ENCODE results near the gene KRT12. TPM values are rescaled to one million over a fixed set of nuclear protein-coding genes. Genes with fewer than 3 reads are reported as not detected.

The KRT12 gene
- total RNA-seq, 8 experiments from 2014 or later = 0.21 to 2.7 (median 1.1) TPM; not detected in 2

GRCh38 chr17:40830085-40830776 is 36.8 kb downstream of the KRT12 start:
- ATAC-seq (replicated peaks in 6 of 8) = no peak
- in situ Hi-C loops (cut with MboI; ENCODE audit: low pct_unique_long_range_greater_than_20kb in 2 of 9, low sequenced_read_pairs in 9 of 9, unreplicated experiment in 9 of 9) = no loop called here
- WGBS, 10 experiments = 11 to 88% (median 77%) methylated on average over 1 to 2 of the region's 2 CpGs
- H3K27ac ChIP-seq = no peak overlapping the region
- no peaks in the 10 kb centered on the region for H3K4me1 ChIP-seq (replicated peaks in 1 of 2)
- H3K4me3 ChIP-seq = no peak overlapping the region

- ATAC-seq (replicated peaks in 6 of 8) = peak in 1 of 8 experiments; percentile 66
- in situ Hi-C loops (cut with MboI; ENCODE audit: low pct_unique_long_range_greater_than_20kb in 2 of 9, low sequenced_read_pairs in 9 of 9, unreplicated experiment in 9 of 9) = no loop called here
- Histone ChIP-seq H3K4me3 (no peak overlapping the region), H3K4me1 (replicated peaks in 1 of 2) (no peaks in the 10 kb centered on the region), H3K27ac (no peak overlapping the region)
- 58 to 100% (median 85%) methylated on average over 2 to 4 of the region's 4 CpGs for WGBS, 10 experiments
Observed at GRCh38 chr17:40828454-40829044, 38.5 kb downstream of the KRT12 start.

GRCh38 chr17:40827746-40828453 is 39.1 kb downstream of the KRT12 start:
- Histone ChIP-seq H3K4me3 (no peak overlapping the region), H3K4me1 (replicated peaks in 1 of 2) (no peaks in the 10 kb centered on the region), H3K27ac (no peak overlapping the region)
- peak in 4 of 8 experiments; percentile 30 to 100 (median 89) for ATAC-seq (replicated peaks in 6 of 8)
- WGBS, 10 experiments = 13 to 100% (median 84%) methylated on average over 1 to 7 of the region's 7 CpGs
- in situ Hi-C loops (cut with MboI; ENCODE audit: low pct_unique_long_range_greater_than_20kb in 2 of 9, low sequenced_read_pairs in 9 of 9, unreplicated experiment in 9 of 9) = no loop called here

GRCh38 chr17:40825599-40825998 is 41.4 kb downstream of the KRT12 start:
- no peak for ATAC-seq (replicated peaks in 6 of 8)
- in situ Hi-C loops (cut with MboI; ENCODE audit: low pct_unique_long_range_greater_than_20kb in 2 of 9, low sequenced_read_pairs in 9 of 9, unreplicated experiment in 9 of 9) = no loop called here
- Histone ChIP-seq H3K4me3 (no peak overlapping the region), H3K27ac (no peak overlapping the region), H3K4me1 (replicated peaks in 1 of 2) (peaks cover 0 to 5% of the 10 kb centered on the region in 2 donors)
- 67 to 100% (median 92%) methylated on average over 1 to 2 of the region's 2 CpGs; no CpG with 5 or more reads in 1 of the 10 experiments for WGBS, 10 experiments

GRCh38 chr17:40824015-40824832 is 42.8 kb downstream of the KRT12 start:
- no peak for ATAC-seq (replicated peaks in 6 of 8)
- no peak overlapping the region for H3K4me3 ChIP-seq
- peaks cover 7 to 17% of the 10 kb centered on the region in 2 donors for H3K4me1 ChIP-seq (replicated peaks in 1 of 2)
- in situ Hi-C loops (cut with MboI; ENCODE audit: low pct_unique_long_range_greater_than_20kb in 2 of 9, low sequenced_read_pairs in 9 of 9, unreplicated experiment in 9 of 9) = loop anchor here in 3 of 9 experiments (25.0 kb wide), 1 partner anchor 838 kb away; no protein-coding TSS in a partner anchor
- whole genome bisulfite sequencing, 10 experiments = 71 to 100% (median 100%) methylated on average over 1 of the region's 1 CpG; no CpG with 5 or more reads in 1 of the 10 experiments
- H3K27ac ChIP-seq = no peak overlapping the region

GRCh38 chr17:40822132-40822812 is 44.8 kb downstream of the KRT12 start, which contains the start of gene KRT10:
TSS of gene KRT10 (minus strand) at chr17:40822614. CDS start at chr17:40822585, 29 bp downstream.
- no peak within 1 kb of the TSS for H3K27ac ChIP-seq
- H3K4me1 ChIP-seq (replicated peaks in 1 of 2) = peaks cover 7 to 23% of the 10 kb centered on the region in 2 donors
- in situ Hi-C loops (cut with MboI; ENCODE audit: low pct_unique_long_range_greater_than_20kb in 2 of 9, low sequenced_read_pairs in 9 of 9, unreplicated experiment in 9 of 9) = loop anchor here in 3 of 9 experiments (25.0 kb wide), 1 partner anchor 840 kb away; no protein-coding TSS in a partner anchor
- ATAC-seq (replicated peaks in 6 of 8) = peak in 1 of 8 experiments; percentile 13
- H3K4me3 ChIP-seq = no peak within 1 kb of the TSS
- WGBS, 10 experiments = 60 to 100% (median 100%) methylated on average over 1 to 3 of the region's 7 CpGs; no CpG with 5 or more reads in 5 of the 10 experiments

GRCh38 chr17:40821536-40821935 is 45.5 kb downstream of the KRT12 start:
- ATAC-seq (replicated peaks in 6 of 8) = no peak
- Histone ChIP-seq H3K27ac (no peak overlapping the region), H3K4me3 (no peak overlapping the region), H3K4me1 (replicated peaks in 1 of 2) (peaks cover 7 to 23% of the 10 kb centered on the region in 2 donors)
- in situ Hi-C loops (cut with MboI; ENCODE audit: low pct_unique_long_range_greater_than_20kb in 2 of 9, low sequenced_read_pairs in 9 of 9, unreplicated experiment in 9 of 9) = loop anchor here in 3 of 9 experiments (25.0 kb wide), 1 partner anchor 841 kb away; no protein-coding TSS in a partner anchor

GRCh38 chr17:40820228-40820838 is 46.7 kb downstream of the KRT12 start:
- H3K4me3 ChIP-seq = peak overlapping the region in 2 of 5 donors; percentile 47 to 55
- peaks cover 7 to 23% of the 10 kb centered on the region in 2 donors for H3K4me1 ChIP-seq (replicated peaks in 1 of 2)
- WGBS, 10 experiments = 82 to 100% (median 95%) methylated on average over 2 to 8 of the region's 9 CpGs; no CpG with 5 or more reads in 2 of the 10 experiments
- no peak overlapping the region for H3K27ac ChIP-seq
- no peak for ATAC-seq (replicated peaks in 6 of 8)
- in situ Hi-C loops (cut with MboI; ENCODE audit: low pct_unique_long_range_greater_than_20kb in 2 of 9, low sequenced_read_pairs in 9 of 9, unreplicated experiment in 9 of 9) = loop anchor here in 3 of 9 experiments (25.0 kb wide), 1 partner anchor 842 kb away; no protein-coding TSS in a partner anchor

- ATAC-seq (replicated peaks in 6 of 8) = peak in 2 of 8 experiments; percentile 18 to 21
- 0 to 65% (median 33%) methylated on average over 4 to 8 of the region's 9 CpGs for WGBS, 10 experiments
- Histone ChIP-seq H3K4me3 (peak overlapping the region; percentile 47 to 60 (median 55)), H3K27ac (peak overlapping the region; percentile 73 to 92), H3K4me1 (replicated peaks in 1 of 2) (peaks cover 7 to 23% of the 10 kb centered on the region in 2 donors)
- in situ Hi-C loops (cut with MboI; ENCODE audit: low pct_unique_long_range_greater_than_20kb in 2 of 9, low sequenced_read_pairs in 9 of 9, unreplicated experiment in 9 of 9) = loop anchor here in 4 of 9 experiments (10.0 to 25.0 kb wide), 2 partner anchors 843 to 845 kb away; no protein-coding TSS in a partner anchor
Observed at GRCh38 chr17:40819528-40820125, 47.4 kb downstream of the KRT12 start.

- WGBS, 10 experiments = 0 to 28% (median 3%) methylated on average over 1 to 18 of the region's 73 CpGs
- H3K27ac ChIP-seq = peak overlapping the region; percentile 87 to 92
- ATAC-seq (replicated peaks in 6 of 8) = peak; percentile 92 to 98 (median 95)
Observed at GRCh38 chr17:40818733-40819527, 48.1 kb downstream of the KRT12 start.

More at GRCh38 chr17:40818733-40819527, 48.1 kb downstream of the KRT12 start:
- in situ Hi-C loops (cut with MboI; ENCODE audit: low pct_unique_long_range_greater_than_20kb in 2 of 9, low sequenced_read_pairs in 9 of 9, unreplicated experiment in 9 of 9) = loop anchor here in 4 of 9 experiments (10.0 to 25.0 kb wide), 2 partner anchors 843 to 846 kb away; no protein-coding TSS in a partner anchor
- Histone ChIP-seq H3K4me3 (peak overlapping the region; percentile 47 to 60 (median 55)), H3K4me1 (replicated peaks in 1 of 2) (peaks cover 7 to 23% of the 10 kb centered on the region in 2 donors)
